Keratinocyte (primary cell): Measurements from ENCODE around the gene OR10H1.

Experiments used
- EZH2 ChIP-seq: IDR thresholded peaks from one replicate; pipeline ENCODE4 v1.6.1; 2012; ENCODE audit warnings: inconsistent platforms, mild to moderate bottlenecking, low read length, moderate library complexity
- TF ChIP-seq, protein P1 (sequence below), 3 experiments: IDR thresholded peaks in 1 of 3; conservative IDR thresholded peaks in 1 of 3; optimal IDR thresholded peaks in 1 of 3; 2 replicates in 2 of 3; 3 replicates in 1 of 3; pipeline versions ENCODE3 to v1.5.1; 2011; ENCODE audit warnings: low read length in 3 of 3, mild to moderate bottlenecking in 3 of 3, moderate library complexity in 2 of 3, control low read depth in 1 of 3, inconsistent platforms in 1 of 3; ENCODE audit not compliant: insufficient read depth in 2 of 3; ENCODE audit errors: extremely low read depth in 1 of 3

DNA sequence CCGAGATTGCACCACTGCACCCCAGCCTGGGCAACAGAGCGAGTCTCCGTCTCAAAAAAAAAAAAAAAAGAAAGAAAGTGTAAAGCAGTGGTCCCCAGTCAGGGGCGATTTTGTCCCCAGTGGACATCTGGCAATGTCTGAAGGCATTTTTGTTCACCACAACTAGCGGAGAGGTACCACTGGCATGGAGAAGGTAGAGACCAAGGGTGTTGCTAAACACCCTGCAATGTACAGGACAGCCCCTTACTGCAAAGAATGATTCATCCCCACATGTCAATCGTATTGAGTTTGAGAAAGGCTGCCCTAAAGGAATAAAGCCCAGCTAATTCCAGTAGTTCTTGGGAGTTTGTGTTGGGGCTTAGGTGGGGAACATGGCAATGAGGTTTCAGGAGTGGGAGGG, 43.7 kb upstream of the OR10H1 start:
- TF ChIP-seq, protein P1, sequence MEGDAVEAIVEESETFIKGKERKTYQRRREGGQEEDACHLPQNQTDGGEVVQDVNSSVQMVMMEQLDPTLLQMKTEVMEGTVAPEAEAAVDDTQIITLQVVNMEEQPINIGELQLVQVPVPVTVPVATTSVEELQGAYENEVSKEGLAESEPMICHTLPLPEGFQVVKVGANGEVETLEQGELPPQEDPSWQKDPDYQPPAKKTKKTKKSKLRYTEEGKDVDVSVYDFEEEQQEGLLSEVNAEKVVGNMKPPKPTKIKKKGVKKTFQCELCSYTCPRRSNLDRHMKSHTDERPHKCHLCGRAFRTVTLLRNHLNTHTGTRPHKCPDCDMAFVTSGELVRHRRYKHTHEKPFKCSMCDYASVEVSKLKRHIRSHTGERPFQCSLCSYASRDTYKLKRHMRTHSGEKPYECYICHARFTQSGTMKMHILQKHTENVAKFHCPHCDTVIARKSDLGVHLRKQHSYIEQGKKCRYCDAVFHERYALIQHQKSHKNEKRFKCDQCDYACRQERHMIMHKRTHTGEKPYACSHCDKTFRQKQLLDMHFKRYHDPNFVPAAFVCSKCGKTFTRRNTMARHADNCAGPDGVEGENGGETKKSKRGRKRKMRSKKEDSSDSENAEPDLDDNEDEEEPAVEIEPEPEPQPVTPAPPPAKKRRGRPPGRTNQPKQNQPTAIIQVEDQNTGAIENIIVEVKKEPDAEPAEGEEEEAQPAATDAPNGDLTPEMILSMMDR (optimal IDR thresholded peaks at IDR 0.05 in 1 of 3, IDR thresholded peaks at IDR 0.05 in 1 of 3, conservative IDR thresholded peaks at IDR 0.05 in 1 of 3; ENCODE audit: extremely low read depth in 1 of 3, insufficient read depth in 2 of 3, low read length in 3 of 3): no peak
- no peak for TF ChIP-seq EZH2
